Activated naive CD4-positive, alpha-beta T cell (primary cell): ENCODE measurements around the gene CHRNB4.
"Not testable (repeated sequence)": the region's sequence is repeated elsewhere in the genome, so short reads cannot be mapped to it uniquely, and the experiment has no call there.

Source experiments
- DNase-seq, 4 experiments: peaks; one replicate each; lab custom pipeline; 2025; lab: John Stamatoyannopoulos, UW

Gene CHRNB4

DNA sequence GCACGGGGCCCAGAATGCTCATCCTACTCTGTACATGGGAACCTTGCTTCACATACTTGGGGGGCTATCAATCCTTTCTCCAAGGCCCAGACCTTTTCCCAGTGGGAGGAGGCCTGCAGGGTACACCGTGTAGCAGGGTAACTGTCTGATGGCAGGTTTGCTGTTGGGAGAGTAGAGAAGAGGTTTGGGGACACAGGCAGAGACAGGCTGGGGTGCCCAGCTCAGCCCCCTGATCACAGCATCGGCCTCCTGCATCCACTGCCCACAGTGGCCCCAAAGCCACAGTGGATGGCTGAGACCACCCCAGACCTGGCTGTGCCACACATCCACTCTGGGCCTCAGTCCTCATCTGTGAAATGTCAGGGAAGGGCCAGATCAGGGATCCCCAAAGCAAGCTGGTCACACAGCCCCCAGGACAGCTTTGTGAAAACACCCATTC is 25.8 kb downstream of the CHRNB4 start:
- DNase-seq = no peak

- no peak for DNase-seq
Observed at GRCh38 chr15:78614021-78614420, 27.0 kb downstream of the CHRNB4 start.

DNA sequence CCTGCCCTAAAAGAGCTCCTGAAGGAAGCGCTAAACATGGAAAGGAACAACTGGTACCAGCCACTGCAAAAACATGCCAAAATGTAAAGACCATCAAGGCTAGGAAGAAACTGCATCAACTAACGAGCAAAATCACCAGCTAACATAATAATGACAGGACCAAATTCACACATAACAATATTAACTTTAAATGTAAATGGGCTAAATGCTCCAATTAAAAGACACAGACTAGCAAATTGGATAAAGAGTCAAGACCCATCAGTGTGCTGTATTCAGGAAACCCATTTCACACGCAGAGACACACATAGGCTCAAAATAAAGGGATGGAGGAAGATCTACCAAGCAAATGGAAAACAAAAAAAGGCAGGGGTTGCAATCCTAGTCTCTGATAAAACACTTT is 31.5 kb downstream of the CHRNB4 start:
- not testable (repeated sequence) for DNase-seq

GRCh38 chr15:78605680-78606079 is 35.3 kb downstream of the CHRNB4 start:
- no peak for DNase-seq

DNA sequence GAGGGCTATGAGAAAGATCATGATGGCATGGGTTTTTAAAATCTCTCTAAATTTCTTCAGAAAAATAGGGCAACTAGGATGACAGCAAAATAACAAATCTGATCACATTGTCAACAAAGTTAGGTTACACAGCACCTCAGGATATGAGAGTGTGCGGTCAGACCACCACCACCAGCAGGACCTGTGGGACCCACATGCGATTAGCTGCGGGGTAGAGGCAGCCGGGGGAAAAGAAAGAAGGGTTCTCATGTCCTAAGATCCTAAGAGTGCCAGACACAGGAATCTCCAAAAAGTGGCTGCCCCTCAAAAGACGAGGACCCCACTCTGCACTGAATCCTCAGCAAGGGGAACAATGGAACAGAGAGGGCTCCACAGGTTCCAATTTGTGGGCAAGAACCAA is 35.8 kb downstream of the CHRNB4 start:
- no peak for DNase-seq

- no peak for DNase-seq
Observed at GRCh38 chr15:78604420-78604819, 36.6 kb downstream of the CHRNB4 start.

DNA sequence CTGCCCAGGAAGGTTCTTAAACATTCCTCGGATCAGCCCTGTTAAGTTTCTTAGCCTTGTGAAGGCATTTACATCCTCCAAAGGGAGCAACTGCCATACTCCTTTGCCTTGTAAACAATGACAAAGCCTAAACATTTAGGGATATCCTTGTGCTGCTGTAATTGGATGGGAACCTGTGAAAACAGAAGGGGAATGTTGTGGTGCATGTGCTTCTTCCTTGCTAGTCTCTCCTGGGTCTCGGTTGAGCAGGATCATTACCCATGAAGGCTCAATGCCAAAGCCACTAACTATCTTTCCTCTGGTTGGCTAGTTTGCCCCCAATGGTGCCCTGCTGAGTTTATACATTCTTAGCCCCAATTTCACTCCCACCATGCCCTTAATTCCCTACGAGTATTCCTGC is 37.5 kb downstream of the CHRNB4 start:
- DNase-seq = no peak

DNA sequence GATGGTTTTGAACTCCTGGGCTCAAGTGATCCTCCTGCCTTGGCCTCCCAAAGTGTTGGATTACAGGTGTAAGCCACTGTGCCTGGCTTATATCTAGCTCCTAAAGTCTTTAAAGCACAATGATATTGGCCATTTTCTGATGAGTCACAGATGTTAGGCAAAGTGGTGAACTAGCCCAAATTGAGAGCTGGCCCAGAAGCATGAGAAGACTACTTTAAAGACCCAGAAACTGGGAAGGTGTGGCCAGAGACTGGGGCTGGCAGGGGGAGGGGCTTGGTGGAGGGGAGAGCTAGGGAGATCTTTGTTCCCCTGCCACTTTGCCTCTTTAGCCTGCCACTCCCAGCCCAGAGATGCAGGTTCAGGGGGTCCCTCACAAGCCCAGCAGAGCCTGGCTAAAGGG is 41.8 kb downstream of the CHRNB4 start:
- no peak for DNase-seq

- DNase-seq = no peak
Observed at GRCh38 chr15:78598348-78598747, 42.7 kb downstream of the CHRNB4 start.

GRCh38 chr15:78597583-78597982 is 43.4 kb downstream of the CHRNB4 start:
- no peak for DNase-seq

DNA sequence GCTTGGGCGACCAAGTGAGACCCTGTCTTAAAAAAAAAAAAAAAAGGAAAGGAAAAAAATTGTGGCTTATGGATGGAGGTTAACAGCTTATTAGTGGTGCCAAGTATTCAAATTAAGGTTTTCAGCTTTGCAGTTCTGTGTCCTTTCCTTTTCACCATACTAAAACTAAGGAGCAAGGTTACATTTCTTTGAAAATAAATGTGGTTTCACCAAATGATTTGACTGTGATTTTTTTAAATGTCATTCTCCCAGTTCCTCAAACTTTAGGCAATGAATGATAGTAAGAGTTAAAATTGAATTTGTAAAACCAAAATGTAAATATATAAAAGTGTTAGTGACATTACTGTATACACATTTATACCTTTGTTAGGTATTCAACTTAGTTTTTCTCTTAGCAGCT is 66.1 kb downstream of the CHRNB4 start:
- DNase-seq = no peak
